Measurements from ENCODE around the gene PPM1L. TPM values are rescaled to one million over a fixed set of nuclear protein-coding genes. Genes with fewer than 3 reads are reported as not detected.

PPM1L gene
- total and polyA plus RNA-seq, 2 experiments from 2014 or later = 1.2 to 12.6 TPM

GRCh38 chr3:161066930-161067329 lies 310.9 kb downstream of the PPM1L start:
- DNase-seq (ENCODE audit: low read depth in 1 of 2, low spot score in 1 of 2) = no peak
- H3K9me3 ChIP-seq (ENCODE audit: low read depth) = no peaks in the 10 kb centered on the region
- TF ChIP-seq, protein P1, sequence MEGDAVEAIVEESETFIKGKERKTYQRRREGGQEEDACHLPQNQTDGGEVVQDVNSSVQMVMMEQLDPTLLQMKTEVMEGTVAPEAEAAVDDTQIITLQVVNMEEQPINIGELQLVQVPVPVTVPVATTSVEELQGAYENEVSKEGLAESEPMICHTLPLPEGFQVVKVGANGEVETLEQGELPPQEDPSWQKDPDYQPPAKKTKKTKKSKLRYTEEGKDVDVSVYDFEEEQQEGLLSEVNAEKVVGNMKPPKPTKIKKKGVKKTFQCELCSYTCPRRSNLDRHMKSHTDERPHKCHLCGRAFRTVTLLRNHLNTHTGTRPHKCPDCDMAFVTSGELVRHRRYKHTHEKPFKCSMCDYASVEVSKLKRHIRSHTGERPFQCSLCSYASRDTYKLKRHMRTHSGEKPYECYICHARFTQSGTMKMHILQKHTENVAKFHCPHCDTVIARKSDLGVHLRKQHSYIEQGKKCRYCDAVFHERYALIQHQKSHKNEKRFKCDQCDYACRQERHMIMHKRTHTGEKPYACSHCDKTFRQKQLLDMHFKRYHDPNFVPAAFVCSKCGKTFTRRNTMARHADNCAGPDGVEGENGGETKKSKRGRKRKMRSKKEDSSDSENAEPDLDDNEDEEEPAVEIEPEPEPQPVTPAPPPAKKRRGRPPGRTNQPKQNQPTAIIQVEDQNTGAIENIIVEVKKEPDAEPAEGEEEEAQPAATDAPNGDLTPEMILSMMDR (IDR thresholded peaks at IDR 0.05; ENCODE audit: low read depth, low read length) = no peak
- no peaks in the 10 kb centered on the region for H3K36me3 ChIP-seq
- no peaks in the 10 kb centered on the region for H3K4me1 ChIP-seq (ENCODE audit: low read depth)
- H3K4me3 ChIP-seq = no peak overlapping the region
- H3K27me3 ChIP-seq = no peaks in the 10 kb centered on the region
- H3K27ac ChIP-seq = no peak overlapping the region

- Histone ChIP-seq H3K27me3 (no peaks in the 10 kb centered on the region), H3K9me3 (ENCODE audit: low read depth) (no peaks in the 10 kb centered on the region), H3K27ac (no peak overlapping the region), H3K36me3 (no peaks in the 10 kb centered on the region), H3K4me3 (no peak overlapping the region), H3K4me1 (ENCODE audit: low read depth) (no peaks in the 10 kb centered on the region)
- TF ChIP-seq, protein P1 (IDR thresholded peaks at IDR 0.05; ENCODE audit: low read depth, low read length) = no peak
- DNase-seq (ENCODE audit: low read depth in 1 of 2, low spot score in 1 of 2) = no peak
These were observed 311.3 kb downstream of the PPM1L start for GRCh38 chr3:161067335-161067734.

GRCh38 chr3:161069511-161070251 lies 313.6 kb downstream of the PPM1L start:
- TF ChIP-seq, protein P1 (IDR thresholded peaks at IDR 0.05; ENCODE audit: low read depth, low read length) = no peak
- H3K27ac ChIP-seq = no peak overlapping the region
- DNase-seq (ENCODE audit: low read depth in 1 of 2, low spot score in 1 of 2) = peak in 1 of 2 donors; percentile 68

GRCh38 chr3:161070252-161070930 lies 314.4 kb downstream of the PPM1L start:
- no peaks in the 10 kb centered on the region for H3K36me3 ChIP-seq
- no peaks in the 10 kb centered on the region for H3K4me1 ChIP-seq (ENCODE audit: low read depth)
- TF ChIP-seq, protein P1 (IDR thresholded peaks at IDR 0.05; ENCODE audit: low read depth, low read length) = no peak
- H3K27me3 ChIP-seq = no peaks in the 10 kb centered on the region
- no peak for DNase-seq (ENCODE audit: low read depth in 1 of 2, low spot score in 1 of 2)
- no peak overlapping the region for H3K27ac ChIP-seq
- H3K9me3 ChIP-seq (ENCODE audit: low read depth) = no peaks in the 10 kb centered on the region
- H3K4me3 ChIP-seq = no peak overlapping the region

More at GRCh38 chr3:161069511-161070251, 313.6 kb downstream of the PPM1L start:
- Histone ChIP-seq H3K27me3 (no peaks in the 10 kb centered on the region), H3K4me1 (ENCODE audit: low read depth) (no peaks in the 10 kb centered on the region), H3K4me3 (no peak overlapping the region), H3K9me3 (ENCODE audit: low read depth) (no peaks in the 10 kb centered on the region), H3K36me3 (no peaks in the 10 kb centered on the region)

DNA sequence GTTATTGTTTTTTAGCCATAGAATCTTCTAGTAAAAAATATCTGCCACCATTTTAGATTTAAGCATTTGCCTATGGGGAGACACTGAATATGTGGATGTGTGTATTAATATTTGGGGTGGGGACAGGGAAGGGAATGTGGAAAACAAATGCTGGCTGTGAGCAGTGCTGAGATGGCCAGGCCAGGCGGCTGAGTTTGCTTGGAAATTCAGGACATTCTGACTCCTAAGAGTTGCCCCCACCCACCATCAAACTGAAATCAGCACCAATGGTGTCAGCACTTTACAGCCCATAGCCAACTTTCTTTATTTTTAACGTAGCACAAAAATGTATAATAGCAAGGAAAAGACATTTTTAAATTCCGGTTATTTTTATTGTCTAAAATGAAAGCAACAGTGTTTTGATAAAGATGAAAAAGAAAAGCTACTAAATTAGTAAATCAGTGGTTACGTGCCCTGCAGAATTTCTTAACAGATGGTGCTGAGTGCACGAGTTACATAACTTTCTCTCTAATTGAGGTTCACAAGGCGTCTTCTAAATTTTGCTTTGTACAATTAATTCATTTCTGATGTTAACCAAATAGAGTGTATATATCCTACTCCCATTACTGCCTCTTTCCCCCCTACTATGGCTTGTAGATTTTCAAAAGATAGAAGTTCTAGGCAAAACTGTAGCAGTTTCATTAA lies 315.1 kb downstream of the PPM1L start:
- no peaks in the 10 kb centered on the region for H3K36me3 ChIP-seq
- H3K4me3 ChIP-seq = no peak overlapping the region
- DNase-seq (ENCODE audit: low read depth in 1 of 2, low spot score in 1 of 2) = no peak
- TF ChIP-seq, protein P1 (IDR thresholded peaks at IDR 0.05; ENCODE audit: low read depth, low read length) = no peak
- no peaks in the 10 kb centered on the region for H3K27me3 ChIP-seq
- no peak overlapping the region for H3K27ac ChIP-seq
- H3K4me1 ChIP-seq (ENCODE audit: low read depth) = no peaks in the 10 kb centered on the region
- no peaks in the 10 kb centered on the region for H3K9me3 ChIP-seq (ENCODE audit: low read depth)
